GM12878 (cell line): Measurements from ENCODE around the gene FXYD1. TPM values are rescaled to one million over a fixed set of nuclear protein-coding genes. Genes with fewer than 3 reads are reported as not detected.

Experiments
- ATAC-seq: fragments of 200-7000 bp; cut with Tn5 transposase; 3 replicates; pipeline ENCODE4 v1.9.1; 2020; ENCODE audit warnings: mild to moderate bottlenecking, moderate library complexity
- BruUV-seq: library from RNA; stranded (reverse); fragments of 400-500 nt; replicated peaks from 2 replicates; lab custom pipeline; 2021; lab: Mats Ljungman, UMichigan
- CTCF ChIA-PET: fragments of 300-600 bp; sonication (Branson Sonifier 250); formaldehyde crosslinking; extraction: SDS; loops from one replicate; lab custom pipeline; 2021; ENCODE audit warnings: inconsistent platforms; lab: Yijun Ruan, JAX
- POLR2A ChIA-PET: fragments of 350-600 bp; formaldehyde crosslinking; extraction: SDS; loops from one replicate; lab custom pipeline; 2021; ENCODE audit warnings: inconsistent platforms; lab: Charles Lee
- RAD21 ChIA-PET: fragments of 300-600 bp; sonication (Branson Sonifier 250); formaldehyde crosslinking; loops from one replicate; lab custom pipeline; 2023; ENCODE audit warnings: antibody characterized with exemption; ENCODE audit not compliant: unreplicated experiment; lab: Charles Lee
- SMC1A ChIA-PET: fragments of 300-600 bp; sonication (Branson Sonifier 250); formaldehyde crosslinking; loops from one replicate; lab custom pipeline; 2023; ENCODE audit not compliant: unreplicated experiment, uncharacterized antibody; lab: Charles Lee
- DNase-seq: peaks from one replicate; pipeline ENCODE4 v3.0.0-alpha.2; 2011; ENCODE audit warnings: low read depth, low spot score
- FAIRE-seq: peaks from 3 replicates; lab custom pipeline; 2011; peaks lifted over from hg19 to GRCh38; lab: Jason Lieb, UNC
- H2AFZ ChIP-seq: 2 replicates; pipeline ENCODE4 v1.6.0; 2011; ENCODE audit warnings: low read depth, low read length, control low read depth; ENCODE audit not compliant: control insufficient read depth
- H3K27ac ChIP-seq: 2 replicates; pipeline ENCODE4 v1.5.1; 2011; ENCODE audit warnings: control low read depth; ENCODE audit not compliant: control insufficient read depth, insufficient read depth
- H3K27me3 ChIP-seq, 2 experiments: replicated peaks in 1 of 2; 2 replicates each; pipeline versions ENCODE4 v1.6.0 to v1.6.1; 2011; ENCODE audit warnings: low read length in 1 of 2; ENCODE audit not compliant: control insufficient read depth in 2 of 2, insufficient read depth in 2 of 2
- H3K36me3 ChIP-seq, 2 experiments: 2 replicates each; pipeline ENCODE4 v1.5.1; 2011; ENCODE audit warnings: low read length in 1 of 2; ENCODE audit not compliant: control insufficient read depth in 2 of 2, insufficient read depth in 2 of 2
- H3K4me1 ChIP-seq: 2 replicates; pipeline ENCODE4 v1.6.1; 2011; ENCODE audit warnings: mild to moderate bottlenecking, low read length, moderate library complexity, mixed read lengths; ENCODE audit not compliant: control insufficient read depth, insufficient read depth
- H3K4me2 ChIP-seq: 2 replicates; pipeline ENCODE4 v1.6.0; 2011; ENCODE audit warnings: control low read depth; ENCODE audit not compliant: control insufficient read depth, insufficient read depth
- H3K4me3 ChIP-seq: fragments of 200-600 bp; sonication (generic); 2 replicates; pipeline ENCODE4 v1.5.1; 2016
- H3K79me2 ChIP-seq: 2 replicates; pipeline ENCODE4 v1.6.0; 2011; ENCODE audit warnings: low read length; ENCODE audit not compliant: control insufficient read depth, insufficient read depth
- H3K9ac ChIP-seq: 2 replicates; pipeline ENCODE4 v1.8.0; 2011; ENCODE audit warnings: low read length, control low read depth, mixed read lengths; ENCODE audit not compliant: control insufficient read depth, insufficient read depth
- H3K9me3 ChIP-seq: replicated peaks from 3 replicates; pipeline ENCODE4 v1.5.1; 2011; ENCODE audit warnings: mild to moderate bottlenecking, low read length; ENCODE audit not compliant: control insufficient read depth, insufficient read depth
- H4K20me1 ChIP-seq: 2 replicates; pipeline ENCODE4 v1.6.0; 2011; ENCODE audit not compliant: control insufficient read depth, insufficient read depth
- BHLHE40 ChIP-seq, 2 experiments: fragments of 450-650 bp in 1 of 2; IDR thresholded peaks; 2 replicates each; pipeline ENCODE4 v1.6.1; 2011 to 2017; ENCODE audit warnings: low read depth in 2 of 2, borderline replicate concordance in 1 of 2, improper control_type of control experiment in 1 of 2, low read length in 1 of 2, mild to moderate bottlenecking in 1 of 2
- BRCA1 ChIP-seq: IDR thresholded peaks from 2 replicates; pipeline ENCODE4 v1.6.1; 2011; ENCODE audit warnings: low read depth, low read length, improper control_type of control experiment
- DPF2 ChIP-seq: fragments of 450-650 bp; IDR thresholded peaks from 2 replicates; pipeline ENCODE4 v1.6.1; 2017; ENCODE audit warnings: mild to moderate bottlenecking
- ESRRA ChIP-seq: IDR thresholded peaks from 2 replicates; pipeline ENCODE4 v1.6.1; 2012; ENCODE audit warnings: mild to moderate bottlenecking, low read length, improper control_type of control experiment
- GATAD2B ChIP-seq: fragments of 450-650 bp; conservative IDR thresholded peaks from 2 replicates; pipeline ENCODE4 v1.6.1; 2017; ENCODE audit warnings: low read depth, mild to moderate bottlenecking, moderate library complexity
- HDGF ChIP-seq: fragments of 450-650 bp; IDR thresholded peaks from 2 replicates; pipeline ENCODE4 v1.6.1; 2016; ENCODE audit warnings: antibody characterized with exemption
- KDM1A ChIP-seq: fragments of 200-600 bp; sonication (generic); IDR thresholded peaks from 2 replicates; pipeline ENCODE4 v1.6.1; 2016; ENCODE audit warnings: borderline replicate concordance
- MEF2B ChIP-seq: fragments of 450-650 bp; IDR thresholded peaks from 2 replicates; pipeline ENCODE4 v1.6.1; 2018; ENCODE audit warnings: mild to moderate bottlenecking, moderate library complexity; ENCODE audit not compliant: partially characterized antibody, poor library complexity, severe bottlenecking
- POLR2A ChIP-seq: IDR thresholded peaks from 2 replicates; pipeline ENCODE4 v1.6.1; 2011; ENCODE audit warnings: low read depth, mild to moderate bottlenecking, low read length
- TCF3 ChIP-seq: IDR thresholded peaks from 2 replicates; pipeline ENCODE4 v1.6.1; 2012; ENCODE audit warnings: low read depth, mild to moderate bottlenecking, low read length, borderline replicate concordance; ENCODE audit not compliant: insufficient read depth
- YY1 ChIP-seq: IDR thresholded peaks from 2 replicates; pipeline ENCODE4 v1.6.1; 2011; ENCODE audit warnings: low read depth, mild to moderate bottlenecking, low read length
- ZNF207 ChIP-seq: fragments of 450-650 bp; IDR thresholded peaks from 2 replicates; pipeline ENCODE4 v1.6.1; 2014; ENCODE audit warnings: antibody characterized with exemption, mild to moderate bottlenecking, borderline replicate concordance
- ZNF384 ChIP-seq: IDR thresholded peaks from 2 replicates; pipeline ENCODE4 v1.6.1; 2012; ENCODE audit warnings: low read depth, mild to moderate bottlenecking, low read length, improper control_type of control experiment, borderline replicate concordance
- ZNF622 ChIP-seq: fragments of 450-650 bp; IDR thresholded peaks from 2 replicates; pipeline ENCODE4 v1.6.1; 2017; ENCODE audit warnings: mild to moderate bottlenecking, inconsistent platforms
- ZZZ3 ChIP-seq: IDR thresholded peaks from 2 replicates; pipeline ENCODE4 v1.6.1; 2011; ENCODE audit warnings: low read depth; ENCODE audit not compliant: control insufficient read depth, insufficient read length
- WGBS: methylation state at CpG from one replicate; pipeline ENCODE4 v1.1.6; 2016; ENCODE audit warnings: low lambda C conversion rate; ENCODE audit not compliant: insufficient replicate concordance, insufficient coverage; ENCODE audit errors: missing lambda C conversion rate; 5-methylcytosine and 5-hydroxymethylcytosine counted together
- in situ Hi-C: fragments of 300-500 bp; cut with MboI; formaldehyde crosslinking; loops from 9 replicates; pipeline ENCODE4 v1.14.3; 2018; ENCODE audit warnings: mixed read lengths
- intact Hi-C: fragments of 100-400 bp; cut with micrococcal nuclease; formaldehyde crosslinking; loops from one replicate; pipeline ENCODE4 v1.14.2; 2022; ENCODE audit not compliant: unreplicated experiment
- polyA plus RNA-seq, 11 experiments: library from polyadenylated mRNA; depleted of rRNA in 4 of 11; unstranded in 6 of 11; stranded (reverse) in 5 of 11; fragments of >200 nt; fragmentation: Nextera tagmentation in 4 of 11; fragmentation: Illumina TruSeq in 1 of 11; extraction: Ambion mirVana in 4 of 11; extraction: Trizol in 1 of 11; gene quantifications; 1 replicate in 1 of 11; 2 replicates in 10 of 11; pipeline versions ENCODE4 v1.2.1 to v1.2.3, GENCODE V29; 2011 to 2016; ENCODE audit warnings: inconsistent platforms in 2 of 11, missing spikeins in 2 of 11, low read depth in 1 of 11
- total RNA-seq, 4 experiments: library from RNA; depleted of rRNA in 3 of 4; stranded (reverse); fragments of >200 nt in 3 of 4; fragmentation: Illumina TruSeq in 1 of 4; extraction: Trizol in 1 of 4; gene quantifications; 2 replicates each; pipeline versions ENCODE4 v1.2.1 to v1.2.3, GENCODE V29; 2013 to 2021
- TF ChIP-seq, protein P1 (sequence below): fragments of 450-650 bp; conservative IDR thresholded peaks from 2 replicates; pipeline ENCODE4 v1.6.1; 2017; ENCODE audit warnings: mild to moderate bottlenecking, moderate library complexity

FXYD1 gene
- total and polyA plus RNA-seq, 10 of the 15 experiments (the other 5 are each of a cell fraction or from before 2014, with no cell fraction given) = 0.34 to 1.2 (median 0.49) TPM; not detected in 4

DNA sequence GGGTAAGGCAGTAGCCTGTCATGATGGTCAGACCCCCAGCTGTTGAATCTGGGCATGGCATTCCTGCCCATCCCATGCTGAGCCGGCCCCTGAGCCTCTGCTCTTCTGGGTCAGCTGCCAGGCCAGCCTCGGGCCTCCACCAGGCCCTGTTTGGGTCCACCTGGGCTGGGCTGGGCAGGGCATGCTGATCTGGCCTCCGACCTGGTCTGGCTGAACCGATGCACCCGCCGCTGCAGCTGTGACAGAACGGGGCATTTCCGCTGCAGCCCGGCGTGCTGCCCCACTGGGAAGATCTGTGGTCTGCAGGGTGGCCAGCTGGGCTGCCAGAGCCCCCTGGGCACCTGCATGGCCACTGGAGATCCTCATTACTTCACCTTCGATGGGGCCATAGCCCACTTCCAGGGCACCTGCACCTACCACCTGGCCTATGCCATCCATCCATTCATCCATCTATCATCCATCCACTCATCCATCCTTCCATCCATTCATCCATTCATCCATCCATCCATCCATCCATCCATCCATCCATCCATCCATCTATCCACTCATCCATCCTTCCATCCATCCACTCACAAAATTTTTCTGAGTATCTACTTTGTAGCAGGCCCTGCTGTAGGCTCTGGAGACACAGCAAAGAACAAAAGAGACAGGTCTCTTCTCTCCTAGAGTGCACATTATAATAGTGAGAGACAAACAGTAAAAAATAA is 44.5 kb upstream of the FXYD1 start:
- in situ Hi-C loops = no loop called here
- H2AFZ ChIP-seq = no peak overlapping the region
- TF ChIP-seq ESRRA (no peak), BRCA1 (no peak)
- TF ChIP-seq, all 136 proteins: peak for 0
- Histone ChIP-seq H3K4me1 (no peaks in the 10 kb centered on the region), H3K27me3 (no peaks in the 10 kb centered on the region; a peak in 1 of 4 replicates), H4K20me1 (no peaks in the 10 kb centered on the region), H3K27ac (no peak overlapping the region), H3K4me2 (no peak overlapping the region), H3K79me2 (no peaks in the 10 kb centered on the region), H3K36me3 (no peaks in the 10 kb centered on the region), H3K9ac (no peak overlapping the region), H3K9me3 (no peaks in the 10 kb centered on the region), H3K4me3 (no peak overlapping the region)
- BruUV-seq = no TSS peak
- RAD21 ChIA-PET = no interaction called here
- POLR2A ChIA-PET = interaction anchor here (0.6 kb wide), 1 partner anchor 27 kb away, joined by 4 read pairs; no protein-coding TSS in a partner anchor
- SMC1A ChIA-PET = no interaction called here
- FAIRE-seq (no peak), DNase-seq (no peak), ATAC-seq (no peak)
- 24% methylated on average over 11 of the region's 11 CpGs for WGBS
- intact Hi-C loops = no loop called here
- CTCF ChIA-PET = interaction anchor here (0.7 to 4.8 kb wide), 5 partner anchors 21 to 122 kb away, joined by 3 to 46 read pairs (median 3); no protein-coding TSS in a partner anchor

GRCh38 chr19:35094656-35095055 is 44.0 kb upstream of the FXYD1 start:
- ChIA-PET CTCF (no interaction called here), SMC1A (no interaction called here), RAD21 (no interaction called here), POLR2A (no interaction called here)
- no peaks in the 10 kb centered on the region for H3K4me1 ChIP-seq
- no TSS peak for BruUV-seq
- in situ Hi-C loops = no loop called here
- H3K36me3 ChIP-seq = no peaks in the 10 kb centered on the region
- FAIRE-seq = no peak
- no peak for ATAC-seq
- TF ChIP-seq ZNF207 (no peak), DPF2 (no peak), TCF3 (no peak), GATAD2B (no peak), BHLHE40 (IDR thresholded peaks at IDR 0.05; ENCODE audit: borderline replicate concordance in 1 of 2, low read depth in 2 of 2, low read length in 1 of 2) (no peak), YY1 (no peak), ZNF622 (no peak), POLR2A (no peak), KDM1A (no peak), ZZZ3 (no peak), ZNF384 (no peak), MEF2B (no peak), HDGF (no peak)
- TF ChIP-seq, protein P1, sequence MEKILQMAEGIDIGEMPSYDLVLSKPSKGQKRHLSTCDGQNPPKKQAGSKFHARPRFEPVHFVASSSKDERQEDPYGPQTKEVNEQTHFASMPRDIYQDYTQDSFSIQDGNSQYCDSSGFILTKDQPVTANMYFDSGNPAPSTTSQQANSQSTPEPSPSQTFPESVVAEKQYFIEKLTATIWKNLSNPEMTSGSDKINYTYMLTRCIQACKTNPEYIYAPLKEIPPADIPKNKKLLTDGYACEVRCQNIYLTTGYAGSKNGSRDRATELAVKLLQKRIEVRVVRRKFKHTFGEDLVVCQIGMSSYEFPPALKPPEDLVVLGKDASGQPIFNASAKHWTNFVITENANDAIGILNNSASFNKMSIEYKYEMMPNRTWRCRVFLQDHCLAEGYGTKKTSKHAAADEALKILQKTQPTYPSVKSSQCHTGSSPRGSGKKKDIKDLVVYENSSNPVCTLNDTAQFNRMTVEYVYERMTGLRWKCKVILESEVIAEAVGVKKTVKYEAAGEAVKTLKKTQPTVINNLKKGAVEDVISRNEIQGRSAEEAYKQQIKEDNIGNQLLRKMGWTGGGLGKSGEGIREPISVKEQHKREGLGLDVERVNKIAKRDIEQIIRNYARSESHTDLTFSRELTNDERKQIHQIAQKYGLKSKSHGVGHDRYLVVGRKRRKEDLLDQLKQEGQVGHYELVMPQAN = no peak
- H3K4me3 ChIP-seq = no peak overlapping the region
- H4K20me1 ChIP-seq = no peaks in the 10 kb centered on the region
- no peak for DNase-seq
- no peaks in the 10 kb centered on the region for H3K79me2 ChIP-seq
- no peaks in the 10 kb centered on the region for H3K9me3 ChIP-seq
- H2AFZ ChIP-seq = no peak overlapping the region
- H3K27ac ChIP-seq = no peak overlapping the region
- WGBS = 44% methylated on average over 4 of the region's 4 CpGs
- no peak overlapping the region for H3K4me2 ChIP-seq
- H3K27me3 ChIP-seq = no peaks in the 10 kb centered on the region; a peak in 1 of 4 replicates
- intact Hi-C loops = no loop called here
- no peak overlapping the region for H3K9ac ChIP-seq
